Heart right ventricle (tissue), 16 donors: ENCODE results near the gene ZNF132. TPM values are rescaled to one million over a fixed set of nuclear protein-coding genes. Genes with fewer than 3 reads are reported as not detected.
"Not testable (repeated sequence)": the region's sequence is repeated elsewhere in the genome, so short reads cannot be mapped to it uniquely, and the experiment has no call there.

ENCODE experiments used
- ATAC-seq, 8 donors: fragments of 200-7000 bp; cut with Tn5 transposase; one replicate each; pipeline ENCODE4 v1.9.1; 2020; ENCODE audit warnings: mild to moderate bottlenecking in 8 of 8, moderate library complexity in 8 of 8, moderate number of reproducible peaks in 1 of 8
- DNase-seq, 2 donors: peaks; one replicate each; pipeline ENCODE4 v3.0.0-alpha.2; 2020
- H3K27ac ChIP-seq, 10 donors: fragments of 200-600 bp; sonication (generic) in 2 of 10; one replicate each; pipeline versions ENCODE4 v1.5.0 to v1.8.0; 2020 to 2022; ENCODE audit warnings: mild to moderate bottlenecking in 3 of 10
- H3K27me3 ChIP-seq, 7 donors: fragments of 200-600 bp; one replicate each; pipeline ENCODE4 v1.8.0; 2021 to 2022; ENCODE audit warnings: mild to moderate bottlenecking in 2 of 7
- H3K36me3 ChIP-seq, 9 donors: fragments of 200-600 bp; sonication (generic) in 1 of 9; one replicate each; pipeline versions ENCODE4 v1.5.0 to v1.8.0; 2020 to 2022; ENCODE audit warnings: mild to moderate bottlenecking in 2 of 9
- H3K4me1 ChIP-seq, 9 donors: fragments of 200-600 bp; sonication (generic) in 1 of 9; one replicate each; pipeline versions ENCODE4 v1.5.0 to v1.8.0; 2020 to 2022; ENCODE audit warnings: mild to moderate bottlenecking in 4 of 9
- H3K4me3 ChIP-seq, 10 donors: fragments of 200-600 bp; sonication (generic) in 2 of 10; one replicate each; pipeline versions ENCODE4 v1.5.0 to v1.8.0; 2020 to 2022; ENCODE audit warnings: mild to moderate bottlenecking in 7 of 10, moderate library complexity in 2 of 10
- H3K9me3 ChIP-seq, 11 donors: fragments of 200-600 bp in 10 of 11; sonication (generic) in 2 of 11; one replicate each; pipeline versions ENCODE4 v1.5.0 to v1.8.0; 2013 to 2022; ENCODE audit warnings: mild to moderate bottlenecking in 2 of 11, control low read depth in 1 of 11, moderate library complexity in 1 of 11
- WGBS, 2 donors: extraction: QIAGEN DNeasy Blood & Tissue Kit; methylation state at CpG; one replicate each; pipeline ENCODE4 v1.1.7; 2013; ENCODE audit warnings: inconsistent platforms in 1 of 2; 5-methylcytosine and 5-hydroxymethylcytosine counted together
- intact Hi-C, 10 donors: fragments of 100-400 bp; cut with DNase I; formaldehyde crosslinking; loops; one replicate each; pipeline versions ENCODE4 v1.11.1 to v1.14.2; 2022
- polyA plus RNA-seq, 2 donors: library from polyadenylated mRNA; stranded (reverse); fragments of 200-250 nt; gene quantifications; one replicate each; pipeline ENCODE4 v1.2.3, GENCODE V29; 2013
- total RNA-seq, 10 donors: library from RNA; stranded (reverse); fragmentation: NEBNext Ultra II Directional in 3 of 10; extraction: Animal tissue kit (Norgen Biotek cat#: 25700) in 3 of 10; gene quantifications; one replicate each; pipeline versions ENCODE4 v1.2.1 to v1.2.4, GENCODE V29; 2021 to 2023
- TF ChIP-seq, protein P1 (sequence below), 9 donors: fragments of 200-600 bp; sonication (generic) in 2 of 9; IDR thresholded peaks; one replicate each; pipeline versions ENCODE4 v1.5.0 to v1.8.0; 2021 to 2022; ENCODE audit warnings: antibody characterized with exemption in 9 of 9, mild to moderate bottlenecking in 5 of 9, moderate library complexity in 1 of 9
- donor health status: Arrhythmogenic right ventricular cardiomyopathy.
- donor health status: ischemic (EF 13 %, LVEDD 7.1; RV severe dilation, severe dysfunction).
- donor health status: healthy with polysubstance abuse.
- donor health status: DM: no; HTN: yes; CAD: no.
- donor health status: DM: no; HTN: no; CAD: no.
- donor health status: ischemic (EF 25% LVEDD 6.9; RV normal size, moderate dysfunction).
- donor health status: ischemic (EF 25% LVEDD 5.7; RV mildly dilated, moderate dysfunction).
- donor health status: healthy.
- donor health status: DM: yes; HTN: yes; CAD: no.
- donor health status: Ischemic cardiomyopathy.
- donor health status: ischemic (EF 35%, LVEDD 5.7; RV mildly dilated, moderate dysfunction).
- donor health status: nonischemic (EF 11% LVEDD 7.7; RV severe dilation, severe dysfunction).
- donor health status: DM: yes; HTN: yes; CAD: no.
- donor health status: PGD.
- donor health status: ischemic (EF 29% LVEDD 5.4; RV normal size, mild dysfunction).
- donor health status: nonischemic (EF 23%, LVEDD 6.1; RV moderate dilation, normal function).

The ZNF132 gene
- total and polyA plus RNA-seq, 12 donors = 1.1 to 6.7 (median 4.7) TPM

- intact Hi-C loops = no loop called here
- H3K27me3 ChIP-seq = peaks cover 0 to 7% (median 0%) of the 10 kb centered on the region in 7 donors
- ATAC-seq (no peak), DNase-seq (no peak)
- H3K27ac ChIP-seq = no peak overlapping the region
- peaks cover 0 to 46% (median 0%) of the 10 kb centered on the region in 9 donors for H3K36me3 ChIP-seq
- H3K9me3 ChIP-seq = peaks cover 0 to 3% (median 0%) of the 10 kb centered on the region in 11 donors
- TF ChIP-seq, protein P1, sequence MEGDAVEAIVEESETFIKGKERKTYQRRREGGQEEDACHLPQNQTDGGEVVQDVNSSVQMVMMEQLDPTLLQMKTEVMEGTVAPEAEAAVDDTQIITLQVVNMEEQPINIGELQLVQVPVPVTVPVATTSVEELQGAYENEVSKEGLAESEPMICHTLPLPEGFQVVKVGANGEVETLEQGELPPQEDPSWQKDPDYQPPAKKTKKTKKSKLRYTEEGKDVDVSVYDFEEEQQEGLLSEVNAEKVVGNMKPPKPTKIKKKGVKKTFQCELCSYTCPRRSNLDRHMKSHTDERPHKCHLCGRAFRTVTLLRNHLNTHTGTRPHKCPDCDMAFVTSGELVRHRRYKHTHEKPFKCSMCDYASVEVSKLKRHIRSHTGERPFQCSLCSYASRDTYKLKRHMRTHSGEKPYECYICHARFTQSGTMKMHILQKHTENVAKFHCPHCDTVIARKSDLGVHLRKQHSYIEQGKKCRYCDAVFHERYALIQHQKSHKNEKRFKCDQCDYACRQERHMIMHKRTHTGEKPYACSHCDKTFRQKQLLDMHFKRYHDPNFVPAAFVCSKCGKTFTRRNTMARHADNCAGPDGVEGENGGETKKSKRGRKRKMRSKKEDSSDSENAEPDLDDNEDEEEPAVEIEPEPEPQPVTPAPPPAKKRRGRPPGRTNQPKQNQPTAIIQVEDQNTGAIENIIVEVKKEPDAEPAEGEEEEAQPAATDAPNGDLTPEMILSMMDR (IDR thresholded peaks at IDR 0.05) = no peak
- peaks cover 0 to 16% (median 5%) of the 10 kb centered on the region in 9 donors for H3K4me1 ChIP-seq
- WGBS, 2 donors = 89 to 93% methylated on average over 6 of the region's 6 CpGs
- no peak overlapping the region for H3K4me3 ChIP-seq
Measured at GRCh38 chr19:58453743-58454142, 13.8 kb upstream of the ZNF132 start.

- intact Hi-C loops = loop anchor here in 1 of 10 donors (1.0 kb wide), 1 partner anchor 11 kb away; the partner anchor contains the start of gene ZNF132
- Histone ChIP-seq H3K4me3 (peak within 1 kb of the TSS; percentile 68 to 99 (median 82)), H3K9me3 (peaks cover 0 to 7% (median 0%) of the 10 kb centered on the region in 11 donors), H3K4me1 (peaks cover 0 to 16% (median 5%) of the 10 kb centered on the region in 9 donors), H3K27ac (peak within 1 kb of the TSS in 8 of 10 donors; percentile 28 to 85 (median 68)), H3K27me3 (peaks cover 0 to 15% (median 0%) of the 10 kb centered on the region in 7 donors), H3K36me3 (peaks cover 0 to 26% (median 0%) of the 10 kb centered on the region in 9 donors)
- peak; percentile 96 for DNase-seq
- TF ChIP-seq, protein P1 (IDR thresholded peaks at IDR 0.05) = no peak
- peak; percentile 97 to 99 (median 99) for ATAC-seq
- 0% methylated on average over 68 to 79 of the region's 79 CpGs for WGBS, 2 donors
Measured at GRCh38 chr19:58451358-58452101, 11.6 kb upstream of the ZNF132 start, which contains the start of gene ZNF324B. Gene ZNF324B (plus strand): TSS chr19:58451622. CDS start chr19:58453702, 2,080 bp downstream.

GRCh38 chr19:58450856-58451357 lies 11.0 kb upstream of the ZNF132 start:
- Histone ChIP-seq H3K27me3 (peaks cover 0 to 15% (median 0%) of the 10 kb centered on the region in 7 donors), H3K4me1 (peaks cover 0 to 16% (median 5%) of the 10 kb centered on the region in 9 donors), H3K36me3 (peaks cover 0 to 19% (median 0%) of the 10 kb centered on the region in 9 donors), H3K27ac (peak overlapping the region in 2 of 10 donors; percentile 74 to 75), H3K4me3 (peak overlapping the region; percentile 68 to 99 (median 82)), H3K9me3 (peaks cover 0 to 7% (median 0%) of the 10 kb centered on the region in 11 donors)
- DNase-seq = no peak
- TF ChIP-seq, protein P1 (IDR thresholded peaks at IDR 0.05) = no peak
- intact Hi-C loops = loop anchor here in 1 of 10 donors (1.0 kb wide), 1 partner anchor 11 kb away; the partner anchor contains the start of gene ZNF132
- ATAC-seq = peak in 1 of 8 donors; percentile 17
- 9 to 12% methylated on average over 11 of the region's 11 CpGs for WGBS, 2 donors

- ATAC-seq, H3K4me3 ChIP-seq, H3K27ac ChIP-seq, DNase-seq, intact Hi-C loops, H3K9me3 ChIP-seq: not testable (repeated sequence)
- H3K4me1 ChIP-seq = peaks cover 0 to 16% (median 5%) of the 10 kb centered on the region in 9 donors
- whole genome bisulfite sequencing, 2 donors = 47 to 61% methylated on average over 5 of the region's 5 CpGs
- peaks cover 0 to 15% (median 0%) of the 10 kb centered on the region in 7 donors for H3K27me3 ChIP-seq
- H3K36me3 ChIP-seq = peaks cover 0 to 14% (median 0%) of the 10 kb centered on the region in 9 donors
Measured at GRCh38 chr19:58449980-58450379, 10.0 kb upstream of the ZNF132 start.

- WGBS, 2 donors = 61 to 73% methylated on average over 3 of the region's 3 CpGs
- ATAC-seq, DNase-seq, intact Hi-C loops, H3K27ac ChIP-seq, H3K9me3 ChIP-seq, H3K4me3 ChIP-seq, H3K36me3 ChIP-seq: not testable (repeated sequence)
- Histone ChIP-seq H3K4me1 (peaks cover 0 to 16% (median 5%) of the 10 kb centered on the region in 9 donors), H3K27me3 (peaks cover 0 to 15% (median 0%) of the 10 kb centered on the region in 7 donors)
Measured at GRCh38 chr19:58448860-58449259, 8.9 kb upstream of the ZNF132 start.

GRCh38 chr19:58442986-58443385 lies 3.0 kb upstream of the ZNF132 start:
- WGBS, 2 donors = 86 to 91% methylated on average over 7 of the region's 7 CpGs
- H3K36me3 ChIP-seq = peaks cover 0 to 11% (median 0%) of the 10 kb centered on the region in 9 donors
- H3K4me3 ChIP-seq, DNase-seq, H3K27ac ChIP-seq, intact Hi-C loops, H3K27me3 ChIP-seq, ATAC-seq: not testable (repeated sequence)
- H3K4me1 ChIP-seq = peaks cover 4 to 26% (median 18%) of the 10 kb centered on the region in 9 donors
- H3K9me3 ChIP-seq = peaks cover 0 to 21% (median 5%) of the 10 kb centered on the region in 11 donors
